Measurements from ENCODE around the gene METTL5.
"Not testable (repeated sequence)": the region's sequence is repeated elsewhere in the genome, so short reads cannot be mapped to it uniquely, and the experiment has no call there.

Gene METTL5

GRCh38 chr2:169860149-169860548 is 35.4 kb upstream of the METTL5 start:
- no peak for TF ChIP-seq CTCF (IDR thresholded peaks at IDR 0.05; ENCODE audit: low read depth, low read length)
- DNase-seq (ENCODE audit: low read depth in 2 of 2): no peak

GRCh38 chr2:169859423-169859822 is 34.7 kb upstream of the METTL5 start:
- no peak for TF ChIP-seq CTCF (IDR thresholded peaks at IDR 0.05; ENCODE audit: low read depth, low read length)
- no peak for DNase-seq (ENCODE audit: low read depth in 2 of 2)
- H3K4me3 ChIP-seq (replicated peaks in 1 of 2; ENCODE audit: low read depth in 2 of 2, low read length in 2 of 2): no peak overlapping the region

More at GRCh38 chr2:169860149-169860548, 35.4 kb upstream of the METTL5 start:
- H3K4me3 ChIP-seq (replicated peaks in 1 of 2; ENCODE audit: low read depth in 2 of 2, low read length in 2 of 2): no peak overlapping the region

GRCh38 chr2:169855281-169856258 is 30.9 kb upstream of the METTL5 start:
- H3K4me3 ChIP-seq (replicated peaks in 1 of 2; ENCODE audit: low read depth in 2 of 2, low read length in 2 of 2); DNase-seq (ENCODE audit: low read depth in 2 of 2): not testable (repeated sequence)

- no peak for DNase-seq (ENCODE audit: low read depth in 2 of 2)
- no peak overlapping the region for H3K4me3 ChIP-seq (replicated peaks in 1 of 2; ENCODE audit: low read depth in 2 of 2, low read length in 2 of 2)
- TF ChIP-seq CTCF (IDR thresholded peaks at IDR 0.05; ENCODE audit: low read depth, low read length): no peak
Measured at GRCh38 chr2:169853041-169853668, 28.4 kb upstream of the METTL5 start.

GRCh38 chr2:169849710-169850109 is 25.0 kb upstream of the METTL5 start:
- DNase-seq (ENCODE audit: low read depth in 2 of 2): no peak
- H3K4me3 ChIP-seq (replicated peaks in 1 of 2; ENCODE audit: low read depth in 2 of 2, low read length in 2 of 2): no peak overlapping the region
- TF ChIP-seq CTCF (IDR thresholded peaks at IDR 0.05; ENCODE audit: low read depth, low read length): no peak

- not testable (repeated sequence) for DNase-seq (ENCODE audit: low read depth in 2 of 2); H3K4me3 ChIP-seq (replicated peaks in 1 of 2; ENCODE audit: low read depth in 2 of 2, low read length in 2 of 2)
Measured at GRCh38 chr2:169848959-169849693, 24.4 kb upstream of the METTL5 start.

GRCh38 chr2:169845016-169845415 is 20.3 kb upstream of the METTL5 start:
- TF ChIP-seq CTCF (IDR thresholded peaks at IDR 0.05; ENCODE audit: low read depth, low read length): no peak
- peak in 1 of 2 donors; percentile 21 for DNase-seq (ENCODE audit: low read depth in 2 of 2)

GRCh38 chr2:169841625-169842024 is 16.9 kb upstream of the METTL5 start:
- not testable (repeated sequence) for DNase-seq (ENCODE audit: low read depth in 2 of 2)

More at GRCh38 chr2:169845016-169845415, 20.3 kb upstream of the METTL5 start:
- H3K4me3 ChIP-seq (replicated peaks in 1 of 2; ENCODE audit: low read depth in 2 of 2, low read length in 2 of 2): no peak overlapping the region

More at GRCh38 chr2:169841625-169842024, 16.9 kb upstream of the METTL5 start:
- H3K4me3 ChIP-seq (replicated peaks in 1 of 2; ENCODE audit: low read depth in 2 of 2, low read length in 2 of 2): not testable (repeated sequence)
